NCI-H526 treated with DMSO at 0.1 percent for 48 hours (cell line): ENCODE measurements around the gene RCOR1.
A peak's percentile ranks its signal among the peaks of the same experiment; 100 is the strongest.
"Not testable (repeated sequence)": the region's sequence is repeated elsewhere in the genome, so short reads cannot be mapped to it uniquely, and the experiment has no call there.

Experiments used
- DNase-seq: peaks from one replicate; lab custom pipeline; 2025; lab: John Stamatoyannopoulos, UW

The RCOR1 gene

DNA sequence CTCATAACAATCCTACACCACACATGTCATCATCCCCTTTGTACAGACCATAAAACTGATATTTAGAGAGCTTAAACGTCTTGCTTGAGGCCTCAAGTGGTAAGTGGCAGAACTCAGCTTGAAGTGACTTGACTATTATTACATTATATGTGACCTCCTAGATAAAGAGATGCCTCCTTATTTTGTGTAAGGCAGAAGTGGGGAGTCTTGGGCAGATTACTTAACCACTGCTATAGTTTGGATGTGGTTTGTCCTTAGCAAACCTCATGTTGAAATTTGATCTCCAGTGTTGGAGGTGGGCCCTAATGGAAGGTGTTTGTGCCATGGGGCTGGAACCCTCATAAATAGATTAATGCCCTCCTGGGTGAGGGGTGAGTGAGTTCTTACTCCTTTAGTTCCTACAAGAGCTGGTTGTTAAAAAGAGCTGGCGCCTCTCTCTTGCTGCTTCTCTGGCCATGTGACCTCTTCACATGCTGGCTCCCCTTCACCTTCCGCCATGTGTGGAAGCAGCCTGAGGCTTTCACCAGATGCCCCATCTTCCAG lies 37.4 kb downstream of the RCOR1 start:
- no peak for DNase-seq

DNA sequence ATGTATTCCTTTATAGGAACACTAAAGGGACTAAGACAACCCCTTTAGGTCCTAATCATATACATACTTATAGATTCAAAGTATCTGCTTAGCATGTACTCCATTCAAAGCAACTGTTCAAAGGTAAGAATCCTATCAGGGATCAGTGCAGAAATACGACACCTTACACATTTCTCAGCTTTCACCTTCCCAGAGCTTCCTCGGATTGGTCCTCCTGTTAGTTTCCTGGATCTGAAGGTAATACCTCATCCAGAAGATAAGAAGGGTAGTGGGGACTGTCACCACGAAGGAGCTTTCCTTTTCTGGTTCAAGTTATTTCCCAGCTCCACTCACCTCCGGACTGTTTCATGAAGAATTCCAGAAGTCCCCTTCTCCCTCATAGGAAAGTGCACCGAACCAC lies 38.0 kb downstream of the RCOR1 start:
- no peak for DNase-seq

DNA sequence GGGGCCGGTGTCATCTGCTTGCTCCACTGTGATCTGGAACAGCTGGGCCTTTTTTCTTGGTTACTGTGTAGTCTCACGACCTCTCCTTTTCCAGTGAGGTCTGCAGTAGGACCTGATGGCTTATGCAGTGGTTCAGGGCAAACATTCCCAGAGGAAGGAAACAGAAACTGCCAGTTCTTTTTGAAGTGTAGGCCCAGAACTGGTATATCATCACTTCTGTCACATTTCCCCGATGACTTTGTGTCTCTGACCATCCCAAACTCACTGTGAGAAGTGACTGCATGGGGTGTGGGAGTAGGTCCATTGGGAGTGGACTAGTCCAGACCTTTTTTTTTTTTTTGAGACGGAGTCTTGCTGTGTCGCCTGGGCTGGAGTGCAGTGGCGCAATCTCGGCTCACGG lies 38.4 kb downstream of the RCOR1 start:
- no peak for DNase-seq

DNA sequence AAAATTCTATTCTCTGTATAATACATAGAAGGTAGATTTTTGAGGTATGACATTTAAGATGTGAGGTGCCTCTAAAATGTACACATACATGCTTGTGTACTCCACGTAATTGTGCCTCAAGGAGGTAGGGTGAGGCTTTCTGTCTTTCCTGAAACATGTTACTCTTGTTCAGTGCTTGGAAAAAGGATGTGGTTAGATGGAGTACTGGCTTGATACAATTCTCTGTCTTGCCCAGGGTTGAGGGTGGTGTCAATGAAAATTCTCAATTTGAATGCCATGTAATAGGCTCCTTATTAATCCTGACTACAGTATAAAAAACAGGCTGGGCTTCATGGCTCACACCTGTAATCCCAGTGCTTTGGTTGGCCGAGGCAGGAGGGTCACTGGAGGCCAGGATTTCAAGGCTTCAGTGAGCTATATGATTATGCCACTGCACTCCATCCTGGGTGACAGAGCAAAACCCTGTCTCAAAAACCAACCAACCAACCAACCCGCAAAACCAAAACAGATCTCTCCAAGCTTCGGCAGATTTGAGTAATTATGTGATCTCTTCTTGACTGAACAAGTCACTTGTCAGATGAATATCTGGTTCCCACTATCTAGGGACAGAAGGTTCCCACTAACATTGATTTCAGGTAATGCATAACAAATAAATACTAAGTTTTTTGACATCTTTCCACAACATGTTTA lies 41.6 kb downstream of the RCOR1 start:
- no peak for DNase-seq

DNA sequence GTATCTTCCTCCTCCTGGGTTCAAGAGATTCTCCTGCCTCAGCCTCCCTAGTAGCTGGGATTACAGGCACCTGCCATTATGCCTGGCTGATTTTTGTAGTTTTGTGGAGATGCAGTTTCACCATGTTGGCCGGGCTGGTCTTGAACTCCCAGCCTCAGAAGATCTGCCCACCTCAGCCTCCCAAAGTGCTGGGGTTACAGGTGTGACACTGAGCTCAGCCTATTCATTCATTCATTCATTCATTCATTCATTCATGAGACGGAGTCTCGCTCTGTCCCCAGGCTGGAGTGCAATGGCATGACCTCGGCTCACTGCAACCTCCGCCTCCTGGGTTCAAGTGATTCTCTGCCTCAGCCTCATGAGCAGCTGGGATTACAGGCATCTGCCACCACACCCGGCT lies 47.2 kb downstream of the RCOR1 start:
- DNase-seq = not testable (repeated sequence)

DNA sequence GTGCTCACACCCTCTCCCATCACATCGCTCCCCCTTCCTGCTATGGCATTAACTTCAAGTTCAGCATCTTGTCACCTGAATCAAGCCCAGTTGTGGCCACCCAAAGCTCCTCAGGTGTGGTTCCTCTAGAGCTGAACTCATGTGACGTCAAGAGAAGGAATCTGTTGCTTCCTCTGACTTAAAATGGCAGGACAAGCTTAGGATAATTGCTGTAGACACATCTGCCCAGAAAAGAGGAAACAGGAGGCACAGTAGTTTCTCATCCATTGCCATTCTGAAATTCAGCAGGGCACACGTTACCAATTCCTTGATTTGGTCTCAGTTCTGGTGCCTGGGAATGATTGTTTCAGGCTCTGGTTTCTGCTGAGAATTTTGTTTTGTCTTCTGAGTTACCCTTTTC lies 52.1 kb downstream of the RCOR1 start:
- no peak for DNase-seq

DNA sequence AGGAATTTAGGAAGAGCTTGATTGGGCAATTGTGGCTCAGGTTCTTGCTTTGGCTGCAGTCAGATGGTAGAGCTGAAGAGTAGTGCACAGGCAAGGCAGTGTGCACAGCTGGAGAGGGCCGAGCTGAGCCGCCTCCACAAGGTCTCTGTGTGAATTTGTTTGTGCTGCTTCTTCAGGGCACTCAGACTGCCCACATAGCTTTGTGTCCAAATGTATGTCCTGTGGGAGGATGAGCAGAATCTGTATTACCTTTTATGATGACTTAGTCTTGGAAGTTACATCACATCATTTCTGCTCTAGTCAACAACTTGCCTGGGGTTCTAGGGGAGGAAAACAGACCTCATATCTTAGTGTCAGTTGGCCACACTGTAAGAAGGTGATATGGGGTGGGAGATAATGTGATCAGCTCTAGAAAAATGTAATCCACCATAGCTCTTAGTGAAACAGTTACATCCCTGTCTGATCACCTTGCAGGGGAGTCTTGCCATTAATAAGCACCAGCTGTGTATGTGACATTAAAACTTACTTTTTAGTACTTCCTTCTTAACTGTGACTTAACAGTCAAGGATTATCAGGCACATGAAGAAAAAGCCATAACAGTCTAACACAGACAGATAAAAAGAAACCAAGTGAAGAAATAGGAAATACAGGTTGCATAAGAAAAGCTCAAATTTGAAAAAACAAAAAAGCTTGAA lies 53.4 kb downstream of the RCOR1 start:
- DNase-seq = no peak

DNA sequence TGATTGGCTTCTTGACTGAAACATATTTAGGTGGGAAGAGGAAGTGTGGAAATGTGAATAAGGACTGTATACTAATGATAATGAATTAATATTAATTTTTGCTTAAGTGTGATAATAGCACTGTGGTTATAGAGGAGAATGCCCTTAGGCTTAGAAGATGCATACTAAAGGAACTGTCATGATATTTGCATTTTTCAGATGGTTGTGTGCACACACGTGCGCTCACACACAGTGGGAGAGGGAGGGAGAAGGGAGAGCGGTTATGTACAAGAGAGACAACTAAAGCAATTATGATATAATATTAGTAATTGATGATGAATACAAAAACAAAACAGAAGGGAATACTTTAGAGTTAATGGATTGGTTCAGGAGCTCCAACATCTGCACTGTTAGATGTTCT lies 54.2 kb downstream of the RCOR1 start:
- peak; percentile 29 for DNase-seq

DNA sequence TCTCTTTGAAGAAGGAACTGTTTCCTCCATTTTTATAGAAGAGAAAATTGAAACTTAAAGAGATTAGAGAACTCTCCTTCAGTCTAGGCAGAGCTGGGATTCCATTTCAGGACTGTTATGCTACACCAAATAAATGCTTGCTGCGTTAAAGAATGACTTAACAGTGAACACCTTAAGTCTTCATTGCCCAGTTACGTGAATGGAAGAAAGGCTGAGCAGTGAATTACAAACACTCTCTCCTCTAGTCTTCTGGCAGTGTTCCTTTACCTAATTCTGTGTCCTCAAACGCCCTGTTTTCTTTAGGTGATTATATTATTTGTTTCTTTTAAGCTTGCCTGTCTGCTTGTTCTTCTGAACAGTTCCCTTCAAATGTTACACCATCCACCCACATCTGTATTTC lies 59.7 kb downstream of the RCOR1 start:
- DNase-seq = no peak

DNA sequence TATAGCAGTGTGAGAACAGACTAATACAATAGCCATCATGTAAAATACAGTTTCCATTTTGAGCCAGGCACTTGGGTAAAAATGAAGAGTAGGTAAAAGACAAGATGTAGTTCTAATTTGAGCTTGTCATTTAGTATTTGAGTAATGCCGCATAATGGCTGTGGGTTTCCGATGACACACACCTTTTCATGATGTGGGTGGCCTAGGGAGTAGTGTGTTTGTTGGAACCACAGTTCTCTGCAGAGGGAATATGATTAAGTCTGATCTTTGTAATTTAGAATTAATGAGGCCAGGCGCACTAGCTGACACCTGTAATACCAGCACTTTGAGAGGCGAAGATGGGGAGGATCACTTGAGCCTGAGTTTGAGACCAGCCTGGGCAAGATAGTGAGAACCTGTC lies 61.8 kb downstream of the RCOR1 start:
- DNase-seq = no peak

DNA sequence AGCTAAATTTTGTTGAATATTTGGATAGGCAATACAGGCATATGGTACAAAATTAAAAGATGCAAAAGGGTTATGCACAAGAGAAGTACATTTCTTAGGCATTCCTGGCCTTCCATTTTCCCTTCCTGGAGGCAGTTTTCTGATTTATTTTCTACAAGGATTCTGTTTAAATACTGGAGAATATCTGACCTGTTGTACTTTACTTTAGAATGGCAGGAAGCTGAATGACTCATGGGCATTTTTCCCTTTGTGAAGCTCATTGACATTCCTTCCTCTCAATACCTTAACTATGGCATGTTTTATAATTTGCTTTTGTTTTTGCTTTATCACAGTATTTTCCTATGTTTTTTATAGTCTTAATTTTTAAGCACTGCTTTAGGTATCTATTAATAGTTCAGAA lies 62.7 kb downstream of the RCOR1 start:
- DNase-seq = no peak

DNA sequence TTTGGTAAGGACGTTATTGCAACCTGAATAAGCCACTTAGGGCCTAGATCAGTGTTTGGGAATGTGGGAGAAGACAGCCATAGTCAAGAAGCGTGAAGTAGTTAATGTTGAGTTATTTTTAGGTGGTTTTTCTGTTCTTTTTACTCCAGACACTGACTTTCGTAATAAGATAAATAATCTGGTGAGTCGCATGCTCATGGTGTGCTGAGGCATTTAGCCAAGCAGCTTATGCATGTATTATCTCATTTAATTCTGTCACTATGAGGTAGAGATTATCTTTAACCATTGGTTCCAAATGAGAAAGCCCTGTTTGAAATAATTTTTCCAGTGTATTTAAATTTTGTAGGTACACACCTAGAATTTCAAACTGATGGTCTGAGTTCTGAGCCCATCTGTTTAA lies 67.3 kb downstream of the RCOR1 start:
- no peak for DNase-seq

DNA sequence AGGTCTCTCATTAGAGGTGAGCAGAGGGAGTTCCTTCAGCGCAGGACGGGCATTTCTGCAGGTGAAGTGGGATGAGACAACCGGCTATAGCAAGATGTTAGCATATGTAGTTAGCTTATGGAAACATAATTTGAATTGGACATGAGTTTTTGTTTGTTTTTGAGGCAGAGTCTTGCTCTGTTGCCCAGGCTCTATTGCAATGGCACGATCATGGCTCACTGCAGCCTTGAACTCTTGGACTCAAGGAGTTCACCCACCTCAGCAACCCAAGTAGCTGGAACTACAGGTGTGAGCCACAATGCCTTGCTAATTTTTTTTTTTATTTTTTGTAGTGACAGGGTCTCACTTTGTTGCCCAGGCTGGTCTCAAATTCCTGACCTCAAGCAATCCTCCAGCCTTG lies 69.2 kb downstream of the RCOR1 start:
- DNase-seq = peak; percentile 29

DNA sequence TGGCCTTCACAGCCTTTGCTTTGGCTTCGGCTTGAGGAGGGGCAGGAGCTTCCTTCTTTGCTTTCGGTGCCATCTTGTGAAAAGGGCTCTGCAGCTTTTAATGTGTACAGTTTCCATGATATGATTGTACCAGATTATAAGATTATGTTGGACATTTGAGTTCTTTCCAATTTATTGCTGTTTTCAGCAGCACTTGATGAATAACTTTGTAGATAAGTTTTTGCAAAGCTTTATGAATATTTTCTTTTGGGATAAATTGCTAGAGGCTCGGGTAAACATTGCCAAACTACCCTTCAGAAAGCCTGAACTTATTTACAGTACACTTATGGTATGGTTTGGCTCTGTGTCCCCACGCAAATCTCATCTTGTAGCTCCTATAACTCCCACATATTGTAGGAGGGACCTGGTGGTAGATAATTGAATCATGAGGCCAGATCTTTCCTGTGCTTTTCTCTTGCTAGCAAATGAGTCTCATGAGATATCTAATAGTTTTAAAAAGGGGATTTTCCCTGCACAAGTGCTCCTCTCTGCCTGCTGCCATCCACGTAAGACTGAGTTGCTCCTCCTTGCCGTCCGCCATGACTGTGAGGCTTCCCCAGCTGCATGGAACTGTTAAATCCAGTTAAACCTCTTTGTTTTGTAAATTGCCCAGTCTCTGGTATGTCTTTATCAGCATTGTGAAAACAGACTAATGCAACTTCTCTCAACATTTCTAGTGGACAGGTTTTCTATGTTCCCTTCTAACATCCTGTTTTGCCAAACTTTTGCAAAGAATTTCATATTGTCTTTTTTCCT lies 70.4 kb downstream of the RCOR1 start:
- no peak for DNase-seq

DNA sequence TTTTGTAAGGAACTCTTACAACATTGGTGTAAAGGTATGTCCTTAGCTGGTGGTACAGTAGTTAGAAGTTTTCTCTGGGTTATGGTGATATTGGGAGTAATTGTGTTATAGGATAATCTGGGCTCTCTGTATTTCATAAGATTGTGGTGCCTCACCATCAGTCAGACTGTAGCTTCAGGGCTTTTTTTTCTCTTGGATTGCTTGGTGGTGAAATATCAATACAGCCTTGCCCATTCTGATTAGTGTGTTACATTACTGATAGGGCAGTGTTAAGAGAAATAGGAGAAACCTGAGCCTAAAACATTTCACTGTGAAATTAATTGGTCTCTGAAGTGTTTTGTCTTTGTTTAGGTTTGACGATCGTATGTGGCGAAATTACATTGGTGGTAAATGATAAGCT lies 71.0 kb downstream of the RCOR1 start:
- no peak for DNase-seq

DNA sequence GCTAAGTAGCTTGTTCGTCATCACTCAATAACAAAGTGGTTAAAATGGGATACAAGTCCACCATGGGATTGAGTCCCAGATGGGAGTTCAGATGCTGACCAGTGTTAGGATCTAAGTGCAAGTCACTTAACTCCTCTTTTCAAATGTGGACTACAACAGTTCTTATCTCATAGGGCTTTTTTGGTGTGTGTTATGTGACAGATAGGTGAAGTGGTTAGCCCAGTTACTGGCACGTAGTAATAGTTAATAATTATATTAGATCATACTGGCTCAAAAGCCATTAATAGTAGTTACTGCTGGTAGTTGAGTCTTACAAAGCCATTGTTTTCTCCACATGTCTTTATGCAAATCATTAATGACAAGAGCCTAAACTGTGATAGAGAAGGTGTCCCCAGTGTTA lies 73.2 kb downstream of the RCOR1 start:
- peak; percentile 45 for DNase-seq

DNA sequence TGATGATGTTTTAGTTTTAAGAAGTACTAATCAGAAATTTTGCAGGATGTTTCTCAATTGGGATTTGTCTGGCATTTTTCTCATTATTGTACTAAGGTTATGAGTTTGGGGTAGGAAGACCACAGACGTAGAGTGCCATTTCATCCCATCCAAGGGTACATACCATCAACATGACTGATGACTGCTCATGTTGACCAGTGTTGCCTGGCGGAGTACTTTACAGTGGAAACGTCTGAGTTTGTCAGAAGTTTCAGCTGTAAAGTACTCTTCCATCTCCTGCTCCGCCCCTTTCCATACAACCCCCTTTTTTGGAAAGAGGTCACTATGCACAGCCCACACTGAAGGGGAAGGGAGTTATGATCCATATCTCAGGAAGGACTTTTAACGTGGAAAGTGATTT lies 74.2 kb downstream of the RCOR1 start:
- no peak for DNase-seq

DNA sequence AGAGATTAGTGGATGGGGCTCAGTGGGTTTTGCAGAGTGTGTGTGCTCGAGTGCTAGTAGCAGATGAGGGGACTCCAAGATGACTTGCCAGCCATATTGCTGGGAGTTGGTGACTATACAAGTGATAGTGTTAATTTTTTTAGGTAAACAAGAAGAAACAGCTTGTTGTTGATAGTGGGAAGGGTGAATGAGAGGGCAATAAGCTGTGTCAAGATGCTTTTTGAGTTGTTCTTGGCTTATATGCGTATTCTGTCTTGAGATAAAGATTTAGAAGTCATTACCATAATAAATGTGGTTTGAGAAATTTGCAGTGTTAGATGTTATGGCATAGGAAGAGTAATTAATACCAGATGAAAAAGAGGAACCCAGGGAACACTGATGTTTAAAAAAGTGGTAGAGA lies 75.3 kb downstream of the RCOR1 start:
- no peak for DNase-seq

DNA sequence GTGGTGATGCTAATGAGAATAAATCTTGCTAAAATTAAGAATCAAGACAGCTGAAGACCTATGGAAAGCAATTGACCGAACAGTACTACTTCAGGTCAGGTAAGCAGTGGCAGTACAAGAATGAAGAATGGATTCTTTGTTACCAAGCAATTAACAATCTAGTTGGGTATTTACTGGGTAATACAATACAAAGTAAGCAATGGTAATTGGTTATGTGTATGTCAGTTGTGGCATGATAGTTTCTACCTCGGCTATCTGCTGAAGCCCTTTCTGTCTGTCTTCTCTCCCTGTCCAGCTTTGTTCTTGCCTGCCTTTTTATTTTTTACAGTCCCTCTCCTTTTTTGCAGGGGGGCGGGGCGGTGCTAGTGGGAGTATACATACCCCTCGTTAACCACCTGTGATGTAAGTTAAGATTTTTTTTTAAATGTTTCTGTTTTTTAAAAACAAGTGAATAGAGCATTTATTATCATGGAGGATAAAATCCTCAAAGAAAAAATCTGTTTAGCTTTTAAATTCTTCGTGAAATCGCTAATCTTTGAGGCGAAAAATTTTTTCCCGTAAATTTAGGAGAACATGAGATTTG lies 75.9 kb downstream of the RCOR1 start:
- DNase-seq = peak; percentile 94

DNA sequence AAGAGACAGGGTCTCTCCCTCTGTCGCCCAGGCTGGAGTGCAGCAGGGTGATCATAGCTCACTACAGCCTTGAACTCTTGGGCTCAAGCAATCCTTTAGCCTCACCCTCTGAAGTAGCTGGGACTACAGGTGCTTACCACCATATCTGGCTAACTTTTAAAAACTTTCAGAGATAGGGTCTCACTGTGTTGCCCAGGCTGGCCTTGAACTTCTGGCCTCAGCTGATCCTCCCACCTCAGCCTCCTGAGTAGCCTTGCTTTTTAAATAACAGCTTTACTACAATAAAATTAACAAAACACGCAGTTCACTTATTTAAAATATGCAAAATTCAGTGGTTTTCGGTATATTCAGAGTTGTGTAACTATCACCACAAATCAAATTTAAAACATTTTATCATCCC lies 79.0 kb downstream of the RCOR1 start:
- no peak for DNase-seq

DNA sequence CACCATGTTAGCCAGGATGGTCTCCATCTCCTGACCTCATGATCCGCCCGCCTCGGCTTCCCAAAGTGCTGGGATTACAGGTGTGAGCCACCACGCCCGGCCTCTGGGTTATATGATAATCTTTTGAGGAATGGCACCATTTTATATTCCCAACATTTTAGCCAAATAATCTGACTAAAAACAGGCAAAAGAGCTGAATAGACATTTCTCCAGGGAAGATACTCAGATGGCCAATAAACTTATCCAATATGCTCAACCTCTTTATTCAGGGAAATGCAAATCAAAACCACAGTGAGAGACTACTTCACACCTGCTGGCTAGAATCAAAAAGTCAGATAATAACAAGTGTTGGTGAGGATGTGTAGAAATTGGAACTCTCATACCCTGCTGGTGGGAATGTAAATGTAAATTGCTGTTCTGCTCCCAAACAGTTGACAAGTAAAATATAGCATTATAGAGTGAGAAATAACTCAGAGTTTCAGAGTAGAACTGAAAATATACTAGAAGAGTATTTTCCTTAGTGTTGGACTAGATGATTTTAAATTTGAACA lies 80.0 kb downstream of the RCOR1 start:
- DNase-seq = no peak

DNA sequence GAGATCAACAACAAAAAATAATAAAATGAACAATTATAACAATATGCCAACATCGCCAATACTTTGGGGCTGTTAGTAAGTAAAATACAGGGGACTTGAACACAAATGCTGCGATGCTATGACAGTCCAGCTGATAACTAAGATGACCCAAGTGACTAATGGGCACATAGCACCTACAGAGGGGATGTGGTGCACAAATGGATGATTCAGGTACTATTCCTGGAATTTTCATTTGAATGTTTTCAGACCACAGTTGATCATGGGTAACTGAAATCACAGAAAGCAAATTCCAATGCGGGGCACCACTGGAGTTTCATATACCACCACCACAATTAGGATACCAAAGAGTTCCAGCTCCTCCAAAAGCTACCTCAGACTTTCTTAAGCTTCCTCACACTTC lies 82.9 kb downstream of the RCOR1 start:
- DNase-seq = no peak
